22Rv1 (cell line): ENCODE results near the gene AGL.

Source experiments
- CTCF ChIP-seq: fragments of 450-650 bp; IDR thresholded peaks from 2 replicates; pipeline ENCODE4 v1.5.1; 2017; ENCODE audit warnings: mild to moderate bottlenecking
- ZFX ChIP-seq: fragments of 450-650 bp; IDR thresholded peaks from 2 replicates; pipeline ENCODE4 v1.6.1; 2017; ENCODE audit warnings: antibody characterized with exemption, borderline replicate concordance

- TF ChIP-seq CTCF (no peak), ZFX (no peak)
These were observed 24.5 kb upstream of the AGL start for GRCh38 chr1:99825702-99826101.
